Colonic mucosa (tissue), 4 donors: ENCODE results near the gene RAPH1. TPM values are rescaled to one million over a fixed set of nuclear protein-coding genes. Genes with fewer than 3 reads are reported as not detected.

ENCODE experiments used
- DNase-seq: peaks from one replicate; pipeline ENCODE4 v3.0.0-alpha.2; 2020
- H3K27ac ChIP-seq: fragments of 200-600 bp; one replicate; pipeline ENCODE4 v1.8.0; 2021
- H3K27me3 ChIP-seq: fragments of 200-600 bp; one replicate; pipeline ENCODE4 v1.8.0; 2021
- H3K36me3 ChIP-seq: fragments of 200-600 bp; one replicate; pipeline ENCODE4 v1.8.0; 2021
- H3K4me1 ChIP-seq: fragments of 200-600 bp; one replicate; pipeline ENCODE4 v1.8.0; 2021; ENCODE audit warnings: mild to moderate bottlenecking
- H3K4me3 ChIP-seq: fragments of 200-600 bp; one replicate; pipeline ENCODE4 v1.8.0; 2021
- H3K9ac ChIP-seq, 2 donors: one replicate each; pipeline ENCODE4 v1.7.0; 2013; ENCODE audit warnings: control low read depth in 2 of 2, low read depth in 2 of 2, low read length in 2 of 2
- H3K9me3 ChIP-seq: fragments of 200-600 bp; one replicate; pipeline ENCODE4 v1.8.0; 2021
- CTCF ChIP-seq: fragments of 200-600 bp; IDR thresholded peaks from one replicate; pipeline ENCODE4 v1.8.0; 2022; ENCODE audit warnings: antibody characterized with exemption, mild to moderate bottlenecking
- intact Hi-C: fragments of 100-400 bp; cut with DNase I; formaldehyde crosslinking; loops from one replicate; pipeline ENCODE4 v1.14.1; 2022
- total RNA-seq, 2 donors: library from RNA; stranded (reverse); fragmentation: NEBNext Ultra II Directional in 1 of 2; extraction: Animal tissue kit (Norgen Biotek cat#: 25700) in 1 of 2; gene quantifications; one replicate each; pipeline ENCODE4 v1.2.1, GENCODE V29; 2021
- donor health status: healthy.
- donor health status: DM: no; HTN: no; CAD: no.
- donor health status: DM: no; HTN: no; CAD: no.

Gene RAPH1
- total RNA-seq, 2 donors from 2014 or later, result 26.1 to 39.5 TPM

GRCh38 chr2:203441463-203441862 lies 93.6 kb downstream of the RAPH1 start:
- Histone ChIP-seq H3K9me3 (no peaks in the 10 kb centered on the region), H3K4me1 (no peaks in the 10 kb centered on the region), H3K27ac (no peak overlapping the region), H3K4me3 (no peak overlapping the region), H3K9ac (no peak overlapping the region), H3K27me3 (no peaks in the 10 kb centered on the region), H3K36me3 (no peaks in the 10 kb centered on the region)
- no peak for TF ChIP-seq CTCF
- no peak for DNase-seq
- intact Hi-C loops, result no loop called here

GRCh38 chr2:203440671-203441070 lies 94.4 kb downstream of the RAPH1 start:
- no peak for TF ChIP-seq CTCF
- intact Hi-C loops, result no loop called here
- H3K9ac ChIP-seq, result no peak overlapping the region
- H3K4me1 ChIP-seq, result no peaks in the 10 kb centered on the region
- H3K27ac ChIP-seq, result no peak overlapping the region
- no peaks in the 10 kb centered on the region for H3K27me3 ChIP-seq
- no peaks in the 10 kb centered on the region for H3K36me3 ChIP-seq
- DNase-seq, result no peak
- H3K4me3 ChIP-seq, result no peak overlapping the region
- H3K9me3 ChIP-seq, result no peaks in the 10 kb centered on the region

GRCh38 chr2:203438528-203438927 lies 96.6 kb downstream of the RAPH1 start:
- Histone ChIP-seq H3K27me3 (no peaks in the 10 kb centered on the region), H3K36me3 (no peaks in the 10 kb centered on the region), H3K4me3 (no peak overlapping the region), H3K4me1 (no peaks in the 10 kb centered on the region), H3K27ac (no peak overlapping the region), H3K9me3 (no peaks in the 10 kb centered on the region), H3K9ac (no peak overlapping the region)
- DNase-seq, result no peak
- no peak for TF ChIP-seq CTCF
- intact Hi-C loops, result no loop called here

- H3K36me3 ChIP-seq, result no peaks in the 10 kb centered on the region
- H3K4me3 ChIP-seq, result no peak overlapping the region
- no peak overlapping the region for H3K9ac ChIP-seq
- DNase-seq, result no peak
- no peaks in the 10 kb centered on the region for H3K9me3 ChIP-seq
- intact Hi-C loops, result no loop called here
- no peak for TF ChIP-seq CTCF
- H3K4me1 ChIP-seq, result no peaks in the 10 kb centered on the region
- H3K27me3 ChIP-seq, result no peaks in the 10 kb centered on the region
- H3K27ac ChIP-seq, result no peak overlapping the region
Observed at GRCh38 chr2:203437511-203437910, 97.6 kb downstream of the RAPH1 start.

- no peak overlapping the region for H3K27ac ChIP-seq
- H3K36me3 ChIP-seq, result no peaks in the 10 kb centered on the region
- TF ChIP-seq CTCF, result no peak
Observed at GRCh38 chr2:203436496-203436895, 98.6 kb downstream of the RAPH1 start.

GRCh38 chr2:203432811-203433210 lies 102.3 kb downstream of the RAPH1 start:
- Histone ChIP-seq H3K27me3 (no peaks in the 10 kb centered on the region), H3K36me3 (no peaks in the 10 kb centered on the region), H3K4me3 (no peak overlapping the region), H3K9ac (no peak overlapping the region), H3K9me3 (no peaks in the 10 kb centered on the region), H3K27ac (no peak overlapping the region), H3K4me1 (no peaks in the 10 kb centered on the region)
- TF ChIP-seq CTCF, result no peak
- intact Hi-C loops, result no loop called here
- no peak for DNase-seq

More at GRCh38 chr2:203436496-203436895, 98.6 kb downstream of the RAPH1 start:
- DNase-seq, result no peak
- H3K27me3 ChIP-seq, result no peaks in the 10 kb centered on the region
- no peak overlapping the region for H3K9ac ChIP-seq
- no peaks in the 10 kb centered on the region for H3K9me3 ChIP-seq
- intact Hi-C loops, result no loop called here
- H3K4me1 ChIP-seq, result no peaks in the 10 kb centered on the region
- H3K4me3 ChIP-seq, result no peak overlapping the region
